Trophoblast cell (in vitro differentiated cells and primary cell): ENCODE results near the gene POU2AF1.

Experiments used
- DNase-seq, 2 donors: peaks; one replicate each; pipeline ENCODE4 v3.0.0-alpha.2; 2016
- H2AFZ ChIP-seq: 2 replicates; pipeline ENCODE4 v1.6.1; 2013; ENCODE audit warnings: low read length, moderate library complexity, mild to moderate bottlenecking; ENCODE audit not compliant: insufficient read depth, poor library complexity
- H2AK5ac ChIP-seq: 2 replicates; pipeline ENCODE4 v1.6.1; 2013; ENCODE audit warnings: mild to moderate bottlenecking, low read length
- H2BK120ac ChIP-seq: 2 replicates; pipeline ENCODE4 v1.6.1; 2013; ENCODE audit warnings: low read length, mild to moderate bottlenecking, moderate library complexity; ENCODE audit not compliant: insufficient read depth, poor library complexity
- H2BK12ac ChIP-seq: 2 replicates; pipeline ENCODE4 v1.6.1; 2013; ENCODE audit warnings: mild to moderate bottlenecking, low read length, moderate library complexity
- H2BK5ac ChIP-seq: 2 replicates; pipeline ENCODE4 v1.6.1; 2013; ENCODE audit warnings: low read length, low read depth, moderate library complexity, mild to moderate bottlenecking; ENCODE audit not compliant: poor library complexity
- H3K14ac ChIP-seq: 2 replicates; pipeline ENCODE4 v1.6.1; 2013; ENCODE audit warnings: mild to moderate bottlenecking, low read length
- H3K18ac ChIP-seq: 2 replicates; pipeline ENCODE4 v1.6.1; 2013; ENCODE audit warnings: mild to moderate bottlenecking, low read length
- H3K23ac ChIP-seq: 2 replicates; pipeline ENCODE4 v1.6.1; 2013; ENCODE audit warnings: low read length
- H3K27ac ChIP-seq: 2 replicates; pipeline ENCODE4 v1.5.1; 2013; ENCODE audit warnings: low read depth, mild to moderate bottlenecking, inconsistent platforms, low read length, moderate library complexity
- H3K27me3 ChIP-seq: 2 replicates; pipeline ENCODE4 v1.6.1; 2013; ENCODE audit warnings: inconsistent platforms, mild to moderate bottlenecking, low read length, moderate library complexity; ENCODE audit not compliant: insufficient read depth
- H3K36me3 ChIP-seq, 2 experiments: 1 replicate in 1 of 2; 2 replicates in 1 of 2; pipeline ENCODE4 v1.6.1; 2013; ENCODE audit warnings: low read length in 2 of 2, mild to moderate bottlenecking in 2 of 2, moderate library complexity in 1 of 2; ENCODE audit not compliant: insufficient read depth in 2 of 2, control insufficient read depth in 1 of 2
- H3K4ac ChIP-seq: 2 replicates; pipeline ENCODE4 v1.6.1; 2013; ENCODE audit warnings: low read depth, mild to moderate bottlenecking, low read length, moderate library complexity
- H3K4me1 ChIP-seq, 2 experiments: 1 replicate in 1 of 2; 2 replicates in 1 of 2; pipeline ENCODE4 v1.6.1; 2013; ENCODE audit warnings: low read length in 2 of 2, mild to moderate bottlenecking in 2 of 2, moderate library complexity in 1 of 2; ENCODE audit not compliant: insufficient read depth in 2 of 2, control insufficient read depth in 1 of 2
- H3K4me2 ChIP-seq: 2 replicates; pipeline ENCODE4 v1.6.1; 2013; ENCODE audit warnings: inconsistent platforms, mild to moderate bottlenecking, low read length, moderate library complexity
- H3K4me3 ChIP-seq: 2 replicates; pipeline ENCODE4 v1.5.1; 2013; ENCODE audit warnings: mild to moderate bottlenecking, low read depth, low read length, inconsistent platforms
- H3K79me1 ChIP-seq: one replicate; pipeline ENCODE4 v1.6.1; 2013; ENCODE audit warnings: low read length
- H3K79me2 ChIP-seq: 2 replicates; pipeline ENCODE4 v1.6.1; 2013; ENCODE audit warnings: low read length, mild to moderate bottlenecking; ENCODE audit not compliant: control insufficient read depth, insufficient read depth, poor library complexity
- H3K9ac ChIP-seq: 2 replicates; pipeline ENCODE4 v1.6.1; 2013; ENCODE audit warnings: mild to moderate bottlenecking, low read length
- H3K9me3 ChIP-seq: 2 replicates; pipeline ENCODE4 v1.6.1; 2013; ENCODE audit warnings: low read depth, mild to moderate bottlenecking, control low read depth, inconsistent platforms, low read length; ENCODE audit not compliant: insufficient read depth
- H4K12ac ChIP-seq: 2 replicates; pipeline ENCODE4 v1.6.1; 2013; ENCODE audit warnings: low read depth, mild to moderate bottlenecking, low read length, moderate library complexity
- H4K8ac ChIP-seq: 2 replicates; pipeline ENCODE4 v1.6.1; 2013; ENCODE audit warnings: low read depth, mild to moderate bottlenecking, low read length, moderate library complexity
- H4K91ac ChIP-seq: one replicate; pipeline ENCODE4 v1.6.1; 2013; ENCODE audit warnings: low read depth, mild to moderate bottlenecking, low read length, moderate library complexity
- WGBS: extraction: QIAGEN DNeasy Blood & Tissue Kit; methylation state at CpG from one replicate; pipeline ENCODE4 v1.1.7; 2013; ENCODE audit warnings: missing lambda C conversion rate; ENCODE audit not compliant: insufficient read length, insufficient coverage; ENCODE audit errors: extremely low coverage; 5-methylcytosine and 5-hydroxymethylcytosine counted together

The POU2AF1 gene

GRCh38 chr11:111412293-111412692 is 33.2 kb upstream of the POU2AF1 start:
- DNase-seq, result no peak

GRCh38 chr11:111411456-111411855 is 32.4 kb upstream of the POU2AF1 start:
- H4K91ac ChIP-seq, result no peak overlapping the region
- no peak overlapping the region for H2BK12ac ChIP-seq
- H3K4ac ChIP-seq, result no peak overlapping the region
- H3K14ac ChIP-seq, result no peak overlapping the region
- DNase-seq, result no peak
- no peak overlapping the region for H2BK120ac ChIP-seq
- no CpG with 5 or more reads among the region's 2 CpGs for WGBS
- no peak overlapping the region for H3K4me3 ChIP-seq
- H2AK5ac ChIP-seq, result no peak overlapping the region
- no peak overlapping the region for H4K8ac ChIP-seq
- H3K4me1 ChIP-seq, result no peaks in the 10 kb centered on the region
- H3K9me3 ChIP-seq, result no peaks in the 10 kb centered on the region
- no peak overlapping the region for H3K18ac ChIP-seq
- no peak overlapping the region for H3K9ac ChIP-seq
- H2AFZ ChIP-seq, result no peak overlapping the region
- H3K79me2 ChIP-seq, result no peaks in the 10 kb centered on the region
- H3K23ac ChIP-seq, result no peak overlapping the region
- H3K27ac ChIP-seq, result no peak overlapping the region
- no peaks in the 10 kb centered on the region for H3K36me3 ChIP-seq
- no peaks in the 10 kb centered on the region for H3K79me1 ChIP-seq
- H3K4me2 ChIP-seq, result no peak overlapping the region
- no peak overlapping the region for H4K12ac ChIP-seq
- no peak overlapping the region for H2BK5ac ChIP-seq
- H3K27me3 ChIP-seq, result no peaks in the 10 kb centered on the region

More at GRCh38 chr11:111412293-111412692, 33.2 kb upstream of the POU2AF1 start:
- Histone ChIP-seq H3K18ac (no peak overlapping the region), H3K4me1 (no peaks in the 10 kb centered on the region), H2BK5ac (no peak overlapping the region), H3K9ac (no peak overlapping the region), H2AFZ (no peak overlapping the region), H3K4ac (no peak overlapping the region), H3K79me1 (no peaks in the 10 kb centered on the region), H4K8ac (no peak overlapping the region), H3K27me3 (no peaks in the 10 kb centered on the region), H4K12ac (no peak overlapping the region), H2BK12ac (no peak overlapping the region), H3K4me3 (no peak overlapping the region), H3K9me3 (no peaks in the 10 kb centered on the region), H4K91ac (no peak overlapping the region), H2BK120ac (no peak overlapping the region), H3K79me2 (no peaks in the 10 kb centered on the region), H3K14ac (no peak overlapping the region), H3K23ac (no peak overlapping the region), H3K27ac (no peak overlapping the region), H3K4me2 (no peak overlapping the region), H2AK5ac (no peak overlapping the region), H3K36me3 (no peaks in the 10 kb centered on the region)
- WGBS, result no CpG with 5 or more reads among the region's 3 CpGs

- H3K79me2 ChIP-seq, result no peaks in the 10 kb centered on the region
- H3K79me1 ChIP-seq, result no peaks in the 10 kb centered on the region
- H3K27ac ChIP-seq, result no peak overlapping the region
- no peaks in the 10 kb centered on the region for H3K9me3 ChIP-seq
- H3K36me3 ChIP-seq, result no peaks in the 10 kb centered on the region
- no peak overlapping the region for H4K8ac ChIP-seq
- H3K4ac ChIP-seq, result no peak overlapping the region
- H3K4me3 ChIP-seq, result no peak overlapping the region
- no CpG with 5 or more reads among the region's 5 CpGs for WGBS
- H3K4me1 ChIP-seq, result no peaks in the 10 kb centered on the region
- H2AFZ ChIP-seq, result no peak overlapping the region
- no peak overlapping the region for H3K23ac ChIP-seq
- no peak overlapping the region for H4K91ac ChIP-seq
- H2BK5ac ChIP-seq, result no peak overlapping the region
- H4K12ac ChIP-seq, result no peak overlapping the region
- H2BK120ac ChIP-seq, result no peak overlapping the region
- no peak overlapping the region for H2AK5ac ChIP-seq
- no peak overlapping the region for H2BK12ac ChIP-seq
- no peaks in the 10 kb centered on the region for H3K27me3 ChIP-seq
- H3K9ac ChIP-seq, result no peak overlapping the region
- no peak overlapping the region for H3K4me2 ChIP-seq
- no peak for DNase-seq
- H3K14ac ChIP-seq, result no peak overlapping the region
- no peak overlapping the region for H3K18ac ChIP-seq
Observed at GRCh38 chr11:111410951-111411350, 31.9 kb upstream of the POU2AF1 start.

GRCh38 chr11:111409915-111410314 is 30.8 kb upstream of the POU2AF1 start:
- Histone ChIP-seq H3K9ac (no peak overlapping the region), H3K4ac (no peak overlapping the region), H3K4me2 (no peak overlapping the region), H4K91ac (no peak overlapping the region), H3K79me1 (no peaks in the 10 kb centered on the region), H3K14ac (no peak overlapping the region), H4K12ac (no peak overlapping the region), H2BK120ac (no peak overlapping the region), H2AFZ (no peak overlapping the region), H3K4me1 (no peaks in the 10 kb centered on the region), H3K79me2 (no peaks in the 10 kb centered on the region), H3K27me3 (no peaks in the 10 kb centered on the region), H4K8ac (no peak overlapping the region), H3K36me3 (no peaks in the 10 kb centered on the region), H3K18ac (no peak overlapping the region), H2BK12ac (no peak overlapping the region), H3K9me3 (no peaks in the 10 kb centered on the region), H2BK5ac (no peak overlapping the region), H3K23ac (no peak overlapping the region), H3K27ac (no peak overlapping the region), H2AK5ac (no peak overlapping the region), H3K4me3 (no peak overlapping the region)
- WGBS, result no CpG with 5 or more reads among the region's 1 CpG
- no peak for DNase-seq
